GM18868 (cell line): ENCODE data around the gene HTT-AS.

Experiments used
- ATAC-seq: cut with Tn5 transposase; IDR thresholded peaks from one replicate; pipeline ENCODE4 v1.9.1; 2021; ENCODE audit warnings: mild to moderate bottlenecking, moderate library complexity; ENCODE audit not compliant: unreplicated experiment

HTT-AS gene

GRCh38 chr4:3091464-3091863 lies 17.1 kb upstream of the HTT-AS start:
- no peak for ATAC-seq

- no peak for ATAC-seq
Measured at GRCh38 chr4:3087115-3087797, 12.9 kb upstream of the HTT-AS start.

- no peak for ATAC-seq
Measured at GRCh38 chr4:3085948-3086670, 11.8 kb upstream of the HTT-AS start.

GRCh38 chr4:3083732-3084131 lies 9.4 kb upstream of the HTT-AS start:
- ATAC-seq: no peak

GRCh38 chr4:3082925-3083515 lies 8.7 kb upstream of the HTT-AS start:
- no peak for ATAC-seq

GRCh38 chr4:3079694-3080123 lies 5.4 kb upstream of the HTT-AS start:
- peak; percentile 47 for ATAC-seq

- ATAC-seq: peak; percentile 36
Measured at GRCh38 chr4:3077796-3078195, 3.5 kb upstream of the HTT-AS start.

GRCh38 chr4:3075652-3075981 lies 1.3 kb upstream of the HTT-AS start:
- ATAC-seq: no peak

- no peak for ATAC-seq
Measured at GRCh38 chr4:3074846-3075651, 711 bp upstream of the HTT-AS start.

GRCh38 chr4:3073158-3074077 lies 920 bp downstream of the HTT-AS start:
- peak; percentile 22 for ATAC-seq

- no peak for ATAC-seq
Measured at GRCh38 chr4:3071811-3072210, 2.5 kb downstream of the HTT-AS start.

GRCh38 chr4:3070709-3071500 lies 3.4 kb downstream of the HTT-AS start:
- no peak for ATAC-seq

GRCh38 chr4:3069661-3070199 lies 4.6 kb downstream of the HTT-AS start:
- ATAC-seq: no peak

- no peak for ATAC-seq
Measured at GRCh38 chr4:3067473-3068001, 6.8 kb downstream of the HTT-AS start.

- ATAC-seq: no peak
Measured at GRCh38 chr4:3066836-3067400, 7.4 kb downstream of the HTT-AS start.

GRCh38 chr4:3065551-3065950 lies 8.8 kb downstream of the HTT-AS start:
- ATAC-seq: no peak

- no peak for ATAC-seq
Measured at GRCh38 chr4:3062471-3062870, 11.9 kb downstream of the HTT-AS start.

GRCh38 chr4:3060946-3061345 lies 13.4 kb downstream of the HTT-AS start:
- no peak for ATAC-seq

- no peak for ATAC-seq
Measured at GRCh38 chr4:3059943-3060342, 14.4 kb downstream of the HTT-AS start.
